Neural progenitor cell (in vitro differentiated cells): ENCODE data around the gene SNX9. TPM values are rescaled to one million over a fixed set of nuclear protein-coding genes. Genes with fewer than 3 reads are reported as not detected.

ENCODE experiments used
- DNase-seq: peaks from one replicate; pipeline ENCODE4 v3.0.0-alpha.2; 2016; ENCODE audit warnings: low spot score
- H2AFZ ChIP-seq: fragments of 200-600 bp; sonication (generic); replicated peaks from 2 replicates; pipeline ENCODE4 v1.6.1; 2016; ENCODE audit warnings: antibody characterized with exemption
- H3F3A ChIP-seq: fragments of 200-600 bp; sonication (generic); 2 replicates; pipeline ENCODE4 v1.6.1; 2016; ENCODE audit warnings: antibody characterized with exemption, low read depth
- H3K27ac ChIP-seq: fragments of 200-600 bp; sonication (generic); 2 replicates; pipeline ENCODE4 v1.5.1; 2016; ENCODE audit warnings: mild to moderate bottlenecking
- H3K27me3 ChIP-seq: fragments of 200-600 bp; sonication (generic); 2 replicates; pipeline ENCODE4 v1.6.1; 2016; ENCODE audit warnings: mild to moderate bottlenecking, moderate library complexity
- H3K36me3 ChIP-seq: fragments of 200-600 bp; sonication (generic); 2 replicates; pipeline ENCODE4 v1.5.1; 2016
- H3K4me1 ChIP-seq: fragments of 200-600 bp; sonication (generic); 2 replicates; pipeline ENCODE4 v1.6.1; 2016; ENCODE audit warnings: mixed run types
- H3K4me2 ChIP-seq: fragments of 200-600 bp; sonication (generic); 2 replicates; pipeline ENCODE4 v1.6.1; 2016
- H3K4me3 ChIP-seq: fragments of 200-600 bp; sonication (generic); 2 replicates; pipeline ENCODE4 v1.5.1; 2016
- H3K79me2 ChIP-seq: fragments of 200-600 bp; sonication (generic); 2 replicates; pipeline ENCODE4 v1.6.1; 2016; ENCODE audit warnings: low read depth
- H3K9ac ChIP-seq: fragments of 200-600 bp; sonication (generic); 2 replicates; pipeline ENCODE4 v1.6.1; 2016
- H3K9me3 ChIP-seq: fragments of 200-600 bp; sonication (generic); 2 replicates; pipeline ENCODE4 v1.5.1; 2016; ENCODE audit warnings: low read depth
- H4K20me1 ChIP-seq: fragments of 200-600 bp; sonication (generic); 2 replicates; pipeline ENCODE4 v1.6.1; 2016; ENCODE audit warnings: low read depth
- H3K27ac Mint-ChIP-seq: 3 replicates; pipeline ENCODE4 v1.8.0; 2021; ENCODE audit warnings: mixed read lengths
- H3K27me3 Mint-ChIP-seq: 2 replicates; pipeline ENCODE4 v1.8.0; 2022; ENCODE audit warnings: low read depth, mild to moderate bottlenecking, inconsistent platforms, moderate library complexity, mixed read lengths; ENCODE audit not compliant: insufficient read depth
- H3K36me3 Mint-ChIP-seq: 3 replicates; pipeline ENCODE4 v1.8.0; 2021; ENCODE audit warnings: mixed read lengths
- H3K4me1 Mint-ChIP-seq: 3 replicates; pipeline ENCODE4 v1.8.0; 2021; ENCODE audit warnings: mixed read lengths
- H3K4me3 Mint-ChIP-seq: 3 replicates; pipeline ENCODE4 v1.8.0; 2021; ENCODE audit warnings: mild to moderate bottlenecking, moderate library complexity, mixed read lengths
- H3K9me3 Mint-ChIP-seq: 3 replicates; pipeline ENCODE4 v1.8.0; 2020; ENCODE audit warnings: mixed read lengths
- EZH2 ChIP-seq: fragments of 200-600 bp; sonication (generic); IDR thresholded peaks from 2 replicates; pipeline ENCODE4 v1.6.1; 2017; ENCODE audit warnings: antibody characterized with exemption, mild to moderate bottlenecking, moderate library complexity
- EZH2phosphoT487 ChIP-seq: fragments of 200-600 bp; sonication (generic); IDR thresholded peaks from 2 replicates; pipeline ENCODE4 v1.6.1; 2017; ENCODE audit warnings: antibody characterized with exemption
- small RNA-seq: library from RNA; depleted of rRNA; stranded (forward); fragments of <200 nt; gene quantifications from one replicate; pipeline ENCODE3, GENCODE V24; 2015
- total RNA-seq: library from RNA; depleted of rRNA; stranded (reverse); fragments of >200 nt; gene quantifications from 2 replicates; pipeline ENCODE4 v1.2.3, GENCODE V29; 2015; ENCODE audit warnings: low replicate concordance
- TF ChIP-seq, protein P1 (sequence below): fragments of 200-600 bp; sonication (generic); IDR thresholded peaks from 2 replicates; pipeline ENCODE4 v1.5.1; 2017; ENCODE audit warnings: antibody characterized with exemption, mild to moderate bottlenecking

SNX9 gene
- total RNA-seq, 1 donor from 2014 or later = 17.8 TPM

DNA sequence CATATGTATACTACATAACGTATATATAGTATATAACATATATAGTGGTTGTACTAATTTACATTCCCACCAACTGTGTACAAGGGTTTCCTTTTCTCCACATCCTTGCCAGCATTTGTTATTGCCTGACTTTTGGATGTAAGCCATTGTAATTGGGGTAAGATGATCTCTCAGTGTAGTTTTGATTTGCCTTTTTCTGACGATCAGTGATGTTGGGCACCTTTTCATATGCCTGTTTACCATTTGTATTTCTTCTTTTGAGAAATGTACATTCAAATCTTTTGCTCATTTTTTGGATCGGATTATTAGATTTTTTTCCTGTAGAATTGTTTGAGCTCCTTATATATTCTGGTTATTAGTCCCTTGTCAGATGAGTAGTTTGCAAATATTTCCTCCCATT, 170.0 kb downstream of the SNX9 start:
- Histone ChIP-seq H3K4me2 (no peak overlapping the region), H3K27me3 (no peaks in the 10 kb centered on the region), H3F3A (peaks cover 5% of the 10 kb centered on the region), H3K9me3 (no peaks in the 10 kb centered on the region), H3K4me3 (no peak overlapping the region), H3K36me3 (no peaks in the 10 kb centered on the region), H2AFZ (no peak overlapping the region), H4K20me1 (no peaks in the 10 kb centered on the region), H3K9ac (no peak overlapping the region), H3K4me1 (peaks cover 5% of the 10 kb centered on the region), H3K27ac (no peak overlapping the region), H3K79me2 (no peaks in the 10 kb centered on the region)
- Mint-ChIP-seq H3K27ac (no peak overlapping the region), H3K9me3 (no peaks in the 10 kb centered on the region), H3K27me3 (no peaks in the 10 kb centered on the region), H3K4me3 (no peak overlapping the region), H3K36me3 (no peaks in the 10 kb centered on the region), H3K4me1 (peaks cover 15% of the 10 kb centered on the region)
- no peak for DNase-seq
- TF ChIP-seq EZH2 (no peak), EZH2phosphoT487 (no peak)
- TF ChIP-seq, protein P1, sequence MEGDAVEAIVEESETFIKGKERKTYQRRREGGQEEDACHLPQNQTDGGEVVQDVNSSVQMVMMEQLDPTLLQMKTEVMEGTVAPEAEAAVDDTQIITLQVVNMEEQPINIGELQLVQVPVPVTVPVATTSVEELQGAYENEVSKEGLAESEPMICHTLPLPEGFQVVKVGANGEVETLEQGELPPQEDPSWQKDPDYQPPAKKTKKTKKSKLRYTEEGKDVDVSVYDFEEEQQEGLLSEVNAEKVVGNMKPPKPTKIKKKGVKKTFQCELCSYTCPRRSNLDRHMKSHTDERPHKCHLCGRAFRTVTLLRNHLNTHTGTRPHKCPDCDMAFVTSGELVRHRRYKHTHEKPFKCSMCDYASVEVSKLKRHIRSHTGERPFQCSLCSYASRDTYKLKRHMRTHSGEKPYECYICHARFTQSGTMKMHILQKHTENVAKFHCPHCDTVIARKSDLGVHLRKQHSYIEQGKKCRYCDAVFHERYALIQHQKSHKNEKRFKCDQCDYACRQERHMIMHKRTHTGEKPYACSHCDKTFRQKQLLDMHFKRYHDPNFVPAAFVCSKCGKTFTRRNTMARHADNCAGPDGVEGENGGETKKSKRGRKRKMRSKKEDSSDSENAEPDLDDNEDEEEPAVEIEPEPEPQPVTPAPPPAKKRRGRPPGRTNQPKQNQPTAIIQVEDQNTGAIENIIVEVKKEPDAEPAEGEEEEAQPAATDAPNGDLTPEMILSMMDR = no peak

DNA sequence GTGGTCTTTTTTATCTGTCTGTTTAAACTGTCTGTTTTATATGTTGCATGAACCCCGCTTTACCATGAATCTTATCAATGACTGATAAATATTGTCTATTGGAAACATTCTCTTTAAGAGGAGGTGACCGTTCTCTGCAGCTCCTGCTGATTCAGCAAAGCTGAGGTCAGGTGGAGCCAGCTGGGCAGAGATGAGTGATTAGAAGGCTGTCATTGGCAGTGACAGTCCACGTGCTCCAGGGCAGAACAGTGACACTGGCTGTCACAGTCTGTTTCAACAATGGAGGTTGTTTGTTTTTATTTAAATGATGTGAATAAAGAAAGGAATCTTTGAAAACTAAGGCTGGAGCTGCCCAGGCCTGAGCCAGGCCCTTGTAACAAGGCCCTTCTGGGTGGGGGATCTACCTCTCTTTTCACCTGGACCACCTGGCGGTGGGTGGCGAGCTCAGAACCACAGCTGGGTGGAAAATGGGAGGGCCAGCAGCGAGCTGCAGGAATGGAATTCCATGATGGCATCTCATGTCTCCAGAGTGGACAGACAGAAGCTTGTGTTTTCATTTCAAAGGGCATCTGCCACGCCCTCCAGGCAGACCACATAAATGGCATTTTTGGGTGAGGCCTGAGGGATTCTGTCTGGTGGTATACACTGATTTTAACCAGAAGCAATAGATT, 171.2 kb downstream of the SNX9 start:
- H3K9ac ChIP-seq = no peak overlapping the region
- H3K27me3 ChIP-seq = no peaks in the 10 kb centered on the region
- H3K36me3 ChIP-seq = no peaks in the 10 kb centered on the region
- no peaks in the 10 kb centered on the region for H3F3A ChIP-seq
- no peak overlapping the region for H2AFZ ChIP-seq
- H3K4me1 ChIP-seq = peaks cover 5% of the 10 kb centered on the region
- no peak overlapping the region for H3K4me2 ChIP-seq
- H3K9me3 Mint-ChIP-seq = no peaks in the 10 kb centered on the region
- no peaks in the 10 kb centered on the region for H3K27me3 Mint-ChIP-seq
- TF ChIP-seq EZH2phosphoT487 = no peak
- TF ChIP-seq, protein P1 = no peak
- no peak for TF ChIP-seq EZH2
- H3K27ac ChIP-seq = no peak overlapping the region
- no peaks in the 10 kb centered on the region for H3K79me2 ChIP-seq
- H4K20me1 ChIP-seq = no peaks in the 10 kb centered on the region
- H3K36me3 Mint-ChIP-seq = no peaks in the 10 kb centered on the region
- peaks cover 15% of the 10 kb centered on the region for H3K4me1 Mint-ChIP-seq
- DNase-seq = no peak
- H3K27ac Mint-ChIP-seq = no peak overlapping the region
- H3K9me3 ChIP-seq = no peaks in the 10 kb centered on the region
- H3K4me3 Mint-ChIP-seq = no peak overlapping the region
- H3K4me3 ChIP-seq = no peak overlapping the region

Small RNAs within 50 kb of the gene (small RNA-seq; reads per million reads assigned to genes)
- gene HSPE1P26 = not detected
- gene RNU6-786P = not detected

Other genes with a start within 250 kb of the SNX9 start
- 2.5 and 4.8 TPM in 2 replicates for gene SYNJ2, start 158.6 kb downstream of the SNX9 start, total RNA-seq